ENCODE results near the gene MRPL18.

DNA sequence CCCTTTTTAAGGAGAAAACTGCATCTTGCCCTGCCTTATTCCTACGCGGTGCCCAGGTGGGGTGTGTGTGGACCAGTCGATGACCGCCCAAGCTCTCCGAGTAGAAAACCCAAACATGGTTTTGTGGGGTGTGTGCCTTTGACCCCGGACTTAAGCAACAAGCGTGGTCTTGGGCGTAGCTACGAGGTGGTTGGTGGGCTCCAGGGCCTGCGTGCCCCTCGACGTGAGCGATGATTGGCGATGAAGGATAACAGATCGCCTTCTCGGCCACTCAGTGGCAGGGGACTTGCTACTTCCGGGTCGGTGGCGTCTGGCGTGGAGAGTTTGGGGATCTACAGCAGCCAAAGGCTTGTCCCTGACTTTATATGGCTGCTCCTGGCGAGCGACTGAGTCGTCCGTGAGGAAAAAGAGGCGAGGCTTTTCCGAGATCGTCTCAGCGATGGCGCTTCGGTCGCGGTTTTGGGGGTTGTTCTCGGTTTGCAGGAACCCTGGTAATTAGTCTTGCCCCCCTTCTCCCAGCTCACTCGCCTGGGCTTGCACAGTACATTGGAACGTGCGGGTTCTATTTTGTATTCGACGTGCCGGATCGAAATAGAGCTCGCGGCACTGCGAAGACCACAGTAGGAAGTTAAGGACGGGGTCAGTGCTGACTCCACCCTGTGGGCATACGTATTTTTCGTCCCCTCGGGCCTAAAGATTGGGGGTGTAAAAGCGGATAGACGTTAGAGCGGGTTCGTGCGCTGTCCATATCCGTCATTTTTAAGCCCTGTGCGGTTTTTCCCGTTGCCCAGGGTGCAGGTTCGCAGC is at the start of gene MRPL18:
- TF ChIP-seq, protein P1, sequence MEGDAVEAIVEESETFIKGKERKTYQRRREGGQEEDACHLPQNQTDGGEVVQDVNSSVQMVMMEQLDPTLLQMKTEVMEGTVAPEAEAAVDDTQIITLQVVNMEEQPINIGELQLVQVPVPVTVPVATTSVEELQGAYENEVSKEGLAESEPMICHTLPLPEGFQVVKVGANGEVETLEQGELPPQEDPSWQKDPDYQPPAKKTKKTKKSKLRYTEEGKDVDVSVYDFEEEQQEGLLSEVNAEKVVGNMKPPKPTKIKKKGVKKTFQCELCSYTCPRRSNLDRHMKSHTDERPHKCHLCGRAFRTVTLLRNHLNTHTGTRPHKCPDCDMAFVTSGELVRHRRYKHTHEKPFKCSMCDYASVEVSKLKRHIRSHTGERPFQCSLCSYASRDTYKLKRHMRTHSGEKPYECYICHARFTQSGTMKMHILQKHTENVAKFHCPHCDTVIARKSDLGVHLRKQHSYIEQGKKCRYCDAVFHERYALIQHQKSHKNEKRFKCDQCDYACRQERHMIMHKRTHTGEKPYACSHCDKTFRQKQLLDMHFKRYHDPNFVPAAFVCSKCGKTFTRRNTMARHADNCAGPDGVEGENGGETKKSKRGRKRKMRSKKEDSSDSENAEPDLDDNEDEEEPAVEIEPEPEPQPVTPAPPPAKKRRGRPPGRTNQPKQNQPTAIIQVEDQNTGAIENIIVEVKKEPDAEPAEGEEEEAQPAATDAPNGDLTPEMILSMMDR (conservative IDR thresholded peaks at IDR 0.05 in 1 of 2, IDR thresholded peaks at IDR 0.05 in 1 of 2; ENCODE audit: low read depth in 1 of 2, low read length in 2 of 2), result no peak
- TF ChIP-seq EZH2 (IDR thresholded peaks at IDR 0.05; ENCODE audit: low read length, missing control alignments), result no peak

Data from fibroblast of lung (primary cell).